IMR-90 (cell line): ENCODE data around the gene ST3GAL5.

Source experiments
- CHD1 ChIP-seq: IDR thresholded peaks from 2 replicates; pipeline ENCODE4 v1.6.1; 2012; ENCODE audit warnings: low read depth, low read length, improper control_type of control experiment
- MAFK ChIP-seq: IDR thresholded peaks from 2 replicates; pipeline ENCODE4 v1.6.1; 2012; ENCODE audit warnings: low read depth, low read length, improper control_type of control experiment
- MAZ ChIP-seq: IDR thresholded peaks from 2 replicates; pipeline ENCODE4 v1.6.1; 2012; ENCODE audit warnings: low read depth, mild to moderate bottlenecking, low read length, improper control_type of control experiment, moderate library complexity, borderline replicate concordance
- MXI1 ChIP-seq: IDR thresholded peaks from 2 replicates; pipeline ENCODE4 v1.6.1; 2012; ENCODE audit warnings: low read depth, mild to moderate bottlenecking, low read length, moderate library complexity, borderline replicate concordance
- POLR2A ChIP-seq: IDR thresholded peaks from 2 replicates; pipeline ENCODE4 v1.6.1; 2012; ENCODE audit warnings: mild to moderate bottlenecking, low read depth, low read length
- RAD21 ChIP-seq: IDR thresholded peaks from 2 replicates; pipeline ENCODE4 v1.6.1; 2012; ENCODE audit warnings: low read length, improper control_type of control experiment
- RCOR1 ChIP-seq: IDR thresholded peaks from 2 replicates; pipeline ENCODE4 v1.6.1; 2012; ENCODE audit warnings: mild to moderate bottlenecking, low read length, improper control_type of control experiment; ENCODE audit not compliant: insufficient replicate concordance
- RFX5 ChIP-seq: IDR thresholded peaks from 2 replicates; pipeline ENCODE4 v1.8.0; 2012; ENCODE audit warnings: low read depth, mild to moderate bottlenecking, low read length, moderate library complexity
- TF ChIP-seq, protein P1 (sequence below): conservative IDR thresholded peaks from 2 replicates; pipeline ENCODE4 v1.5.1; 2012; ENCODE audit warnings: mild to moderate bottlenecking, low read depth, low read length, improper control_type of control experiment
- TF ChIP-seq, protein P2 (sequence below): fragments of 150-350 bp; IDR thresholded peaks from 2 replicates; pipeline ENCODE4 v1.6.1; 2016; ENCODE audit warnings: low read depth, mild to moderate bottlenecking, low read length, moderate library complexity, borderline replicate concordance
- TF ChIP-seq, protein P3 (sequence below): fragments of 150-350 bp; IDR thresholded peaks from 2 replicates; pipeline ENCODE4 v1.6.1; 2017; ENCODE audit warnings: mild to moderate bottlenecking, antibody characterized with exemption, low read length, low read depth

DNA sequence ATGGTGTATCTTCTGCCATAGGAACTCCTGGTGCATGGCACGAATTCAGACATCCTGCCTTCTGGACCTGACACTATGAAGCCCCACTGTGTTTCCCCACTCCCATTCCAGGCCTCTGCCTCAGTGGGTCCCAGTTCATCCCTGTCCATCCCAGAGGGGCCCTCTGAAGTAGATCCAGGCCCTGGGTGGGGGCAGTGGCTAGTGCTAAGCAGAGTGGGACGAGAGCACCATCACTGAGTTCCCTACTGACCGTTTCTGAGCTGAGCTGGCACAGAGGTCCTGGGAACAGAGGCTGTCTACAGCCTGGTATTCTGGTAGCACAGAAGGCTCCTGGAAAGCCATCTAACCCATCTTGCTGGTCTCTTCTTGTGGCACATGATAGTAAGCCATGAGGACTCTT lies 81.0 kb downstream of the ST3GAL5 start:
- TF ChIP-seq, protein P1, sequence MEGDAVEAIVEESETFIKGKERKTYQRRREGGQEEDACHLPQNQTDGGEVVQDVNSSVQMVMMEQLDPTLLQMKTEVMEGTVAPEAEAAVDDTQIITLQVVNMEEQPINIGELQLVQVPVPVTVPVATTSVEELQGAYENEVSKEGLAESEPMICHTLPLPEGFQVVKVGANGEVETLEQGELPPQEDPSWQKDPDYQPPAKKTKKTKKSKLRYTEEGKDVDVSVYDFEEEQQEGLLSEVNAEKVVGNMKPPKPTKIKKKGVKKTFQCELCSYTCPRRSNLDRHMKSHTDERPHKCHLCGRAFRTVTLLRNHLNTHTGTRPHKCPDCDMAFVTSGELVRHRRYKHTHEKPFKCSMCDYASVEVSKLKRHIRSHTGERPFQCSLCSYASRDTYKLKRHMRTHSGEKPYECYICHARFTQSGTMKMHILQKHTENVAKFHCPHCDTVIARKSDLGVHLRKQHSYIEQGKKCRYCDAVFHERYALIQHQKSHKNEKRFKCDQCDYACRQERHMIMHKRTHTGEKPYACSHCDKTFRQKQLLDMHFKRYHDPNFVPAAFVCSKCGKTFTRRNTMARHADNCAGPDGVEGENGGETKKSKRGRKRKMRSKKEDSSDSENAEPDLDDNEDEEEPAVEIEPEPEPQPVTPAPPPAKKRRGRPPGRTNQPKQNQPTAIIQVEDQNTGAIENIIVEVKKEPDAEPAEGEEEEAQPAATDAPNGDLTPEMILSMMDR, result no peak
- TF ChIP-seq POLR2A, result no peak
- no peak for TF ChIP-seq RCOR1
- TF ChIP-seq MAFK, result no peak
- TF ChIP-seq RAD21, result no peak
- TF ChIP-seq, protein P2, sequence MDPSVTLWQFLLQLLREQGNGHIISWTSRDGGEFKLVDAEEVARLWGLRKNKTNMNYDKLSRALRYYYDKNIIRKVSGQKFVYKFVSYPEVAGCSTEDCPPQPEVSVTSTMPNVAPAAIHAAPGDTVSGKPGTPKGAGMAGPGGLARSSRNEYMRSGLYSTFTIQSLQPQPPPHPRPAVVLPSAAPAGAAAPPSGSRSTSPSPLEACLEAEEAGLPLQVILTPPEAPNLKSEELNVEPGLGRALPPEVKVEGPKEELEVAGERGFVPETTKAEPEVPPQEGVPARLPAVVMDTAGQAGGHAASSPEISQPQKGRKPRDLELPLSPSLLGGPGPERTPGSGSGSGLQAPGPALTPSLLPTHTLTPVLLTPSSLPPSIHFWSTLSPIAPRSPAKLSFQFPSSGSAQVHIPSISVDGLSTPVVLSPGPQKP, result no peak
- TF ChIP-seq CHD1, result no peak
- TF ChIP-seq RFX5, result no peak
- no peak for TF ChIP-seq MAZ
- no peak for TF ChIP-seq MXI1
- TF ChIP-seq, protein P3, sequence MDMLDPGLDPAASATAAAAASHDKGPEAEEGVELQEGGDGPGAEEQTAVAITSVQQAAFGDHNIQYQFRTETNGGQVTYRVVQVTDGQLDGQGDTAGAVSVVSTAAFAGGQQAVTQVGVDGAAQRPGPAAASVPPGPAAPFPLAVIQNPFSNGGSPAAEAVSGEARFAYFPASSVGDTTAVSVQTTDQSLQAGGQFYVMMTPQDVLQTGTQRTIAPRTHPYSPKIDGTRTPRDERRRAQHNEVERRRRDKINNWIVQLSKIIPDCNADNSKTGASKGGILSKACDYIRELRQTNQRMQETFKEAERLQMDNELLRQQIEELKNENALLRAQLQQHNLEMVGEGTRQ, result no peak
